CD4-positive, CD25-positive, alpha-beta regulatory T cell (primary cell): Measurements from ENCODE around the gene AHRR. TPM values are rescaled to one million over a fixed set of nuclear protein-coding genes. Genes with fewer than 3 reads are reported as not detected.
A peak's percentile ranks its signal among the peaks of the same experiment; 100 is the strongest.

Source experiments
- ATAC-seq, 2 donors: fragments of 150-1000 bp; cut with Tn5 transposase; one replicate each; pipeline ENCODE4 v1.10.0; 2021; ENCODE audit warnings: low read depth in 2 of 2, moderate number of reproducible peaks in 2 of 2, moderate library complexity in 1 of 2
- DNase-seq, 3 donors: peaks; one replicate each; pipeline versions ENCODE4 v3.0.0 to v3.0.0-alpha.2; 2012 to 2022; ENCODE audit warnings: mixed read lengths in 1 of 3
- H3K27ac ChIP-seq: one replicate; pipeline ENCODE4 v1.7.0; 2013; ENCODE audit warnings: mild to moderate bottlenecking, low read length; ENCODE audit not compliant: insufficient read depth, poor library complexity, severe bottlenecking
- H3K27me3 ChIP-seq: one replicate; pipeline ENCODE4 v1.7.0; 2013; ENCODE audit warnings: low read length; ENCODE audit not compliant: control insufficient read depth, insufficient read depth
- H3K36me3 ChIP-seq: one replicate; pipeline ENCODE4 v1.7.0; 2013; ENCODE audit warnings: mild to moderate bottlenecking, low read length, moderate library complexity; ENCODE audit not compliant: control insufficient read depth, insufficient read depth
- H3K4me1 ChIP-seq: 2 replicates; pipeline ENCODE4 v1.7.0; 2013; ENCODE audit warnings: mild to moderate bottlenecking, low read length; ENCODE audit not compliant: insufficient read depth, control insufficient read depth, poor library complexity, severe bottlenecking
- H3K4me3 ChIP-seq: one replicate; pipeline ENCODE4 v1.7.0; 2013; ENCODE audit warnings: low read depth, mild to moderate bottlenecking, low read length, moderate library complexity
- H3K9me3 ChIP-seq, 2 experiments: 1 replicate in 1 of 2; 2 replicates in 1 of 2; pipeline ENCODE4 v1.7.0; 2013; ENCODE audit warnings: low read length in 2 of 2, mild to moderate bottlenecking in 1 of 2, moderate library complexity in 1 of 2; ENCODE audit not compliant: control insufficient read depth in 2 of 2
- H3K27ac Mint-ChIP-seq, 3 donors: one replicate each; pipeline ENCODE4 v1.8.0; 2020 to 2022; ENCODE audit warnings: mild to moderate bottlenecking in 3 of 3, mixed read lengths in 3 of 3, moderate library complexity in 2 of 3
- H3K27me3 Mint-ChIP-seq: one replicate; pipeline ENCODE4 v1.8.0; 2022; ENCODE audit warnings: mild to moderate bottlenecking, mixed read lengths
- H3K36me3 Mint-ChIP-seq: one replicate; pipeline ENCODE4 v1.8.0; 2020; ENCODE audit warnings: mixed read lengths
- H3K4me1 Mint-ChIP-seq, 4 donors: one replicate each; pipeline ENCODE4 v1.8.0; 2020 to 2022; ENCODE audit warnings: mixed read lengths in 4 of 4, mild to moderate bottlenecking in 1 of 4
- H3K4me3 Mint-ChIP-seq, 4 donors: one replicate each; pipeline ENCODE4 v1.8.0; 2020 to 2022; ENCODE audit warnings: mild to moderate bottlenecking in 4 of 4, mixed read lengths in 4 of 4, moderate library complexity in 3 of 4
- H3K9me3 Mint-ChIP-seq, 7 donors: one replicate each; pipeline ENCODE4 v1.8.0; 2020 to 2022; ENCODE audit warnings: mixed read lengths in 7 of 7, mild to moderate bottlenecking in 3 of 7, moderate library complexity in 2 of 7
- polyA plus RNA-seq, 4 donors: library from polyadenylated mRNA; unstranded; fragments of 300-500 nt; fragmentation: Illumina TruSeq; gene quantifications; one replicate each; pipeline ENCODE4 v1.2.3, GENCODE V29; 2021
- total RNA-seq: library from RNA; stranded (reverse); gene quantifications from one replicate; pipeline ENCODE4 v1.2.3, GENCODE V29; 2022

AHRR gene
- total and polyA plus RNA-seq, 5 donors from 2014 or later: 0.20 to 4.5 (median 0.72) TPM

GRCh38 chr5:417301-418161 is 96.0 kb downstream of the AHRR start:
- DNase-seq (no peak), ATAC-seq (no peak)
- Histone ChIP-seq H3K36me3 (no peaks in the 10 kb centered on the region), H3K4me3 (no peak overlapping the region), H3K27ac (no peak overlapping the region), H3K4me1 (no peaks in the 10 kb centered on the region), H3K27me3 (no peaks in the 10 kb centered on the region), H3K9me3 (no peaks in the 10 kb centered on the region)
- Mint-ChIP-seq H3K36me3 (no peaks in the 10 kb centered on the region), H3K27me3 (no peaks in the 10 kb centered on the region), H3K4me1 (peaks cover 0 to 7% (median 0%) of the 10 kb centered on the region in 4 donors), H3K4me3 (peak overlapping the region in 1 of 4 donors; percentile 15), H3K9me3 (peaks cover 0 to 3% (median 0%) of the 10 kb centered on the region in 7 donors), H3K27ac (peak overlapping the region in 1 of 3 donors; percentile 38)

DNA sequence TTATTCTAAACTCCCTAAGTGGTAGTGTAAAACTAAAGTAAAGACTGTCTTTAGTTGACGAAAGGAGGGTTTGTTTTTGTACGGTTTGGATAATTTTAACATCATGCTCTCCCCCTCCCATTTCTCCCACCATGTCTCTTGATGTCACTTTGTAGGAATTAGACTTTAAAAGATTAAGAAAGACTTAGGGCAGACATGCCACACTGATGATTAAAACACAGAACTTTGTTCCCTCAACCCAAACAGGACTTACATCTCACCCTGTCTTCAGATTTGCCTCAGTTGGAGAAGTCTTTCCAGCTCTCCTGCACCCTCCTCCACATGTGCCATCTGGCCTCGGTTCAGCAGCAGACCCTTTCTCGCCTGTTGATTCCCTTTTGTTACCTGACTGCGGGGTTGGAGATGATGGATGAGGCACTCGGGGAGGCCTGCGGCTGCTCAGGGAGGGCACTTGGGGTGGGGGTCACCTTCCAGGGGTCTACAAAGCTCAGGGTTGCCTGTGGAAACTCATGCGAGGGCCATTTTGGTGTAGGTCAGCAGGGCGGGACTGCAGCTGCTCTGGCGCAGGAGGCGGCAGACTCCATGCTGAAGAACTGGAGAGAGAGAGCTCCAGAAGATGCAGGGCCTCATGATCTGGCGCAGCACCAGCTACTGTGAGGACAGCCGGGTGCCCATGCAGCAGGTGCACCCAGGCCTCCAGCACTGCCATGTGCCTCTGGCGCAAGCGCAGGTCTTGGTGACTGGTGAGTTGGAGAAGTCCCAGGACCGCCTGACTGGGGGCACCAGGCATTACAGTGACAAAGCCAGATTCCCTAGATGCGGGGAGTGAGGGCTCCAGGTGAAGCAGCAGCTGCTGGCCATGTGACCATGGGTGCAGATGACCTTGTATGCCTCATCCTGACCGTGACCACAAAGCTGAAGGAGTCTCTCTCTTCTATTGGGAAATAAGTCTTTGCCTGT is 96.9 kb downstream of the AHRR start:
- no peaks in the 10 kb centered on the region for H3K4me1 ChIP-seq
- no peak for DNase-seq
- no peak overlapping the region for H3K4me3 ChIP-seq
- no peaks in the 10 kb centered on the region for H3K36me3 ChIP-seq
- no peaks in the 10 kb centered on the region for H3K36me3 Mint-ChIP-seq
- peaks cover 0 to 7% (median 0%) of the 10 kb centered on the region in 4 donors for H3K4me1 Mint-ChIP-seq
- peaks cover 0 to 3% (median 0%) of the 10 kb centered on the region in 7 donors for H3K9me3 Mint-ChIP-seq
- H3K27ac Mint-ChIP-seq: no peak overlapping the region
- H3K27me3 ChIP-seq: no peaks in the 10 kb centered on the region
- H3K27ac ChIP-seq: no peak overlapping the region
- no peaks in the 10 kb centered on the region for H3K27me3 Mint-ChIP-seq
- H3K9me3 ChIP-seq: no peaks in the 10 kb centered on the region
- no peak overlapping the region for H3K4me3 Mint-ChIP-seq
- no peak for ATAC-seq

DNA sequence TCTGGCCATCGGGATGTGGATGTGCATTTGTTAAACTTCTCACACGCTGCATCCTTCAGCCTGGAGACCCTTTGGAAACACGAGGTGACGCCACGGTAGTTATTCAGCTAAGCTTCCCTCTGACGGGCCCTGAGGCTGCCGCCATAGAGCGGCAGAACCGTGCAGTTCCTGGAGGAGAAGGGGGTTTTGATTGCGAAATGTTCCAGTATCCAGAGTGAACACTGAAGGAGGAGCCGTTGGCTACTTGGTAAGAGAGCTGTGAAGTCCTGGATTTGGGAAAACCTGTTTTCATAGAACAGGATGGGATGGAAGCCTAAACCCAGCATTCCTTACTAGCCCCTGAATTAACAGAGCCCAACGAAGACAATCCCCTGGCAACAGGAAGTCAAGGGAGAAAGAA is 98.5 kb downstream of the AHRR start:
- ATAC-seq (no peak), DNase-seq (no peak)
- Histone ChIP-seq H3K36me3 (no peaks in the 10 kb centered on the region), H3K9me3 (no peaks in the 10 kb centered on the region), H3K4me1 (no peaks in the 10 kb centered on the region), H3K27ac (no peak overlapping the region), H3K4me3 (no peak overlapping the region), H3K27me3 (no peaks in the 10 kb centered on the region)
- Mint-ChIP-seq H3K4me1 (no peaks in the 10 kb centered on the region), H3K27me3 (no peaks in the 10 kb centered on the region), H3K9me3 (peaks cover 0 to 3% (median 0%) of the 10 kb centered on the region in 7 donors), H3K36me3 (no peaks in the 10 kb centered on the region), H3K4me3 (no peak overlapping the region), H3K27ac (no peak overlapping the region)

- ATAC-seq: no peak
- Histone ChIP-seq H3K27me3 (no peaks in the 10 kb centered on the region), H3K9me3 (no peaks in the 10 kb centered on the region), H3K36me3 (no peaks in the 10 kb centered on the region), H3K4me1 (no peaks in the 10 kb centered on the region), H3K27ac (no peak overlapping the region), H3K4me3 (no peak overlapping the region)
- H3K4me3 Mint-ChIP-seq: no peak overlapping the region
- no peak for DNase-seq
- no peak overlapping the region for H3K27ac Mint-ChIP-seq
- no peaks in the 10 kb centered on the region for H3K27me3 Mint-ChIP-seq
- H3K36me3 Mint-ChIP-seq: no peaks in the 10 kb centered on the region
- peaks cover 0 to 3% (median 0%) of the 10 kb centered on the region in 7 donors for H3K9me3 Mint-ChIP-seq
- no peaks in the 10 kb centered on the region for H3K4me1 Mint-ChIP-seq
Measured at GRCh38 chr5:420632-421286, 99.2 kb downstream of the AHRR start.

GRCh38 chr5:421287-421880 is 99.9 kb downstream of the AHRR start:
- Histone ChIP-seq H3K36me3 (no peaks in the 10 kb centered on the region), H3K27ac (no peak overlapping the region), H3K27me3 (no peaks in the 10 kb centered on the region), H3K4me3 (no peak overlapping the region), H3K9me3 (no peaks in the 10 kb centered on the region), H3K4me1 (no peaks in the 10 kb centered on the region)
- H3K4me1 Mint-ChIP-seq: no peaks in the 10 kb centered on the region
- no peak for ATAC-seq
- no peaks in the 10 kb centered on the region for H3K27me3 Mint-ChIP-seq
- peaks cover 0 to 3% (median 0%) of the 10 kb centered on the region in 7 donors for H3K9me3 Mint-ChIP-seq
- no peaks in the 10 kb centered on the region for H3K36me3 Mint-ChIP-seq
- peak overlapping the region in 1 of 4 donors; percentile 67 for H3K4me3 Mint-ChIP-seq
- no peak for DNase-seq
- H3K27ac Mint-ChIP-seq: no peak overlapping the region

- Mint-ChIP-seq H3K27me3 (no peaks in the 10 kb centered on the region), H3K27ac (no peak overlapping the region), H3K4me1 (no peaks in the 10 kb centered on the region), H3K9me3 (peaks cover 0 to 3% (median 0%) of the 10 kb centered on the region in 7 donors), H3K36me3 (no peaks in the 10 kb centered on the region), H3K4me3 (peak overlapping the region in 1 of 4 donors; percentile 67)
- ATAC-seq (no peak), DNase-seq (no peak)
- H3K4me1 ChIP-seq: no peaks in the 10 kb centered on the region
- no peaks in the 10 kb centered on the region for H3K27me3 ChIP-seq
- H3K27ac ChIP-seq: no peak overlapping the region
- no peak overlapping the region for H3K4me3 ChIP-seq
- H3K36me3 ChIP-seq: no peaks in the 10 kb centered on the region
- H3K9me3 ChIP-seq: no peaks in the 10 kb centered on the region
Measured at GRCh38 chr5:421901-422300, 100.4 kb downstream of the AHRR start.
